Calu3 (cell line): ENCODE measurements around the gene ADAMTSL3. TPM values are rescaled to one million over a fixed set of nuclear protein-coding genes. Genes with fewer than 3 reads are reported as not detected.

ENCODE experiments used
- BruUV-seq: library from RNA; stranded (reverse); fragments of 400-500 nt; replicated peaks from 2 replicates; lab custom pipeline; 2021; lab: Mats Ljungman, UMichigan
- CTCF ChIA-PET: fragments of 300-600 bp; sonication (Branson Sonifier 250); formaldehyde crosslinking; loops from one replicate; lab custom pipeline; 2022; ENCODE audit warnings: antibody characterized with exemption; lab: Charles Lee
- DNase-seq: peaks from one replicate; pipeline ENCODE4 v3.0.0; 2022
- H3K27ac Mint-ChIP-seq: one replicate; pipeline ENCODE4 v1.8.0; 2022; ENCODE audit warnings: mixed read lengths; ENCODE audit not compliant: unreplicated experiment
- H3K27me3 Mint-ChIP-seq: one replicate; pipeline ENCODE4 v1.8.0; 2022; ENCODE audit warnings: mixed read lengths; ENCODE audit not compliant: unreplicated experiment
- H3K36me3 Mint-ChIP-seq: one replicate; pipeline ENCODE4 v1.8.0; 2022; ENCODE audit warnings: mild to moderate bottlenecking, moderate library complexity, mixed read lengths; ENCODE audit not compliant: insufficient read depth, unreplicated experiment
- H3K4me1 Mint-ChIP-seq: one replicate; pipeline ENCODE4 v1.8.0; 2022; ENCODE audit warnings: mild to moderate bottlenecking, low read depth, mixed read lengths; ENCODE audit not compliant: unreplicated experiment
- H3K4me3 Mint-ChIP-seq: one replicate; pipeline ENCODE4 v1.8.0; 2022; ENCODE audit warnings: mild to moderate bottlenecking, low read depth, moderate library complexity, mixed read lengths; ENCODE audit not compliant: unreplicated experiment
- H3K9me3 Mint-ChIP-seq: one replicate; pipeline ENCODE4 v1.8.0; 2022; ENCODE audit warnings: low read depth, mixed read lengths; ENCODE audit not compliant: unreplicated experiment
- CTCF ChIP-seq: fragments of 200-600 bp; IDR thresholded peaks from one replicate; pipeline ENCODE4 v1.8.0; 2022; ENCODE audit warnings: antibody characterized with exemption; ENCODE audit not compliant: unreplicated experiment
- intact Hi-C: fragments of 100-400 bp; cut with micrococcal nuclease; formaldehyde crosslinking; loops from one replicate; pipeline ENCODE4 v1.10.0; 2022; ENCODE audit not compliant: unreplicated experiment
- total RNA-seq: library from RNA; stranded (reverse); gene quantifications from 2 replicates; pipeline ENCODE4 v1.2.3, GENCODE V29; 2022

Gene ADAMTSL3
- total RNA-seq, 1 experiment from 2014 or later = 2.4 TPM

- no TSS peak for BruUV-seq
- CTCF ChIA-PET = no interaction called here
- Mint-ChIP-seq H3K4me1 (no peaks in the 10 kb centered on the region), H3K4me3 (no peak overlapping the region), H3K36me3 (no peaks in the 10 kb centered on the region), H3K9me3 (peaks cover 3% of the 10 kb centered on the region), H3K27me3 (peaks cover 33% of the 10 kb centered on the region), H3K27ac (no peak overlapping the region)
- DNase-seq = no peak
- no peak for TF ChIP-seq CTCF
- intact Hi-C loops = no loop called here
Measured at GRCh38 chr15:83898361-83898760, 244.4 kb downstream of the ADAMTSL3 start.

- CTCF ChIA-PET = interaction anchor here (0.6 kb wide), 1 partner anchor 638 kb away, joined by 6 read pairs; no protein-coding TSS in a partner anchor
- Mint-ChIP-seq H3K27me3 (peaks cover 46% of the 10 kb centered on the region), H3K4me1 (no peaks in the 10 kb centered on the region), H3K36me3 (no peaks in the 10 kb centered on the region), H3K9me3 (peaks cover 3% of the 10 kb centered on the region), H3K4me3 (no peak overlapping the region), H3K27ac (no peak overlapping the region)
- BruUV-seq = no TSS peak
- DNase-seq = no peak
- no peak for TF ChIP-seq CTCF
- intact Hi-C loops = loop anchor here (5.0 kb wide), 1 partner anchor 47 kb away; no protein-coding TSS in a partner anchor
Measured at GRCh38 chr15:83899670-83900069, 245.7 kb downstream of the ADAMTSL3 start.

- CTCF ChIA-PET = no interaction called here
- DNase-seq = no peak
- Mint-ChIP-seq H3K4me1 (no peaks in the 10 kb centered on the region), H3K9me3 (peaks cover 3% of the 10 kb centered on the region), H3K36me3 (no peaks in the 10 kb centered on the region), H3K4me3 (no peak overlapping the region), H3K27ac (no peak overlapping the region), H3K27me3 (peaks cover 49% of the 10 kb centered on the region)
- TF ChIP-seq CTCF = no peak
- intact Hi-C loops = loop anchor here (5.0 kb wide), 1 partner anchor 52 kb away; no protein-coding TSS in a partner anchor
- BruUV-seq = no TSS peak
Measured at GRCh38 chr15:83904107-83905040, 250.5 kb downstream of the ADAMTSL3 start.

- no TSS peak for BruUV-seq
- H3K4me3 Mint-ChIP-seq = no peak overlapping the region
Measured at GRCh38 chr15:83905556-83906273, 251.8 kb downstream of the ADAMTSL3 start.

More at GRCh38 chr15:83905556-83906273, 251.8 kb downstream of the ADAMTSL3 start:
- H3K27me3 Mint-ChIP-seq = peaks cover 42% of the 10 kb centered on the region
- no peak for DNase-seq
- intact Hi-C loops = no loop called here
- no peak overlapping the region for H3K27ac Mint-ChIP-seq
- H3K4me1 Mint-ChIP-seq = no peaks in the 10 kb centered on the region
- peaks cover 3% of the 10 kb centered on the region for H3K9me3 Mint-ChIP-seq
- no peaks in the 10 kb centered on the region for H3K36me3 Mint-ChIP-seq
- TF ChIP-seq CTCF = no peak
- CTCF ChIA-PET = no interaction called here
